Measurements from ENCODE around the gene SCARB1. TPM values are rescaled to one million over a fixed set of nuclear protein-coding genes. Genes with fewer than 3 reads are reported as not detected.

SCARB1 gene
- total RNA-seq, 1 donor from 2014 or later: 81.1 TPM

DNA sequence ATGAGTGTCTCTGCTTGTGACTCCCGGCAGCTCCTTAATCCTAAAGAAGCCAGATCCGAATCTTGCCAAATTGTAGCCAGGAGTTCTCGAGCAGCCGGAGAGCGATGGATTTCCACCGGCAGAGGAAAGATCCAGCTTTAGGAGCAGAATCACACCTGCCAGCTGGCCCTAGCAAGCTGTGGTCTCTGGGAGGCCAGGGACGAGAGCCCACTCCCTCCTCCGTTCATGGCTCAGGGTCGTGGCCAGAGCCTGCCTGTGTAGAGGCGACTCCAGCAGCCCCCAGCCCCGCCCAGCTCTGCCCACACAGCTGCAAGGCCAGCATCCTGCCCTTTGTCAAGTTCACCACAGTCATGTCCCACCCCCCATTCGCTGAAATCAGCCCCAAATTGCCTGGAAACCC is 121.0 kb downstream of the SCARB1 start:
- H3K36me3 ChIP-seq: no peaks in the 10 kb centered on the region
- peak overlapping the region in 1 of 2 donors; percentile 50 for H3K27ac ChIP-seq
- peaks cover 10 to 12% of the 10 kb centered on the region in 2 donors for H3K4me1 ChIP-seq
- TF ChIP-seq, protein P1, sequence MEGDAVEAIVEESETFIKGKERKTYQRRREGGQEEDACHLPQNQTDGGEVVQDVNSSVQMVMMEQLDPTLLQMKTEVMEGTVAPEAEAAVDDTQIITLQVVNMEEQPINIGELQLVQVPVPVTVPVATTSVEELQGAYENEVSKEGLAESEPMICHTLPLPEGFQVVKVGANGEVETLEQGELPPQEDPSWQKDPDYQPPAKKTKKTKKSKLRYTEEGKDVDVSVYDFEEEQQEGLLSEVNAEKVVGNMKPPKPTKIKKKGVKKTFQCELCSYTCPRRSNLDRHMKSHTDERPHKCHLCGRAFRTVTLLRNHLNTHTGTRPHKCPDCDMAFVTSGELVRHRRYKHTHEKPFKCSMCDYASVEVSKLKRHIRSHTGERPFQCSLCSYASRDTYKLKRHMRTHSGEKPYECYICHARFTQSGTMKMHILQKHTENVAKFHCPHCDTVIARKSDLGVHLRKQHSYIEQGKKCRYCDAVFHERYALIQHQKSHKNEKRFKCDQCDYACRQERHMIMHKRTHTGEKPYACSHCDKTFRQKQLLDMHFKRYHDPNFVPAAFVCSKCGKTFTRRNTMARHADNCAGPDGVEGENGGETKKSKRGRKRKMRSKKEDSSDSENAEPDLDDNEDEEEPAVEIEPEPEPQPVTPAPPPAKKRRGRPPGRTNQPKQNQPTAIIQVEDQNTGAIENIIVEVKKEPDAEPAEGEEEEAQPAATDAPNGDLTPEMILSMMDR (IDR thresholded peaks at IDR 0.05): no peak
- no peaks in the 10 kb centered on the region for H3K27me3 ChIP-seq
- no peak for DNase-seq (ENCODE audit: low spot score in 2 of 2)
- intact Hi-C loops (cut with DNase I): no loop called here
- H3K9me3 ChIP-seq: no peaks in the 10 kb centered on the region
- H3K4me3 ChIP-seq: no peak overlapping the region

DNA sequence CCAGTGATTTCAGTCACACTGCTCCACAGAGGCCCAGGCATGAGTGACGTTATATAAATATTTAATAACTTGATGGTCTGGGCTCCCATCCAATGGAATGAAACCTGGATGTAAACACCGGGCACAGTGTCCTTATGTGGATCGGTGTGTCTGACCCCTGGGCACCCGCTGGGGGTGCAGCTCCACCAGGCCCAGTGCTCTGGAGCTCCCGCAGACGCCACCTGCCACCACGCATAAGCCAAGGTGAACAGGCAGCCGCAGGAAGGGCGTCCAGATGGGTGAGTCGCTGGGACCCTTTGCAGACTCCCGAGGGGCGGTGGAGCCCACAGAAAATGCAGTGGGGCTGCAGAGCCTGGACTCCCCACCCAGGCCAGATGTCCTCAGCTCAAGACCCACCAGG is 121.6 kb downstream of the SCARB1 start:
- intact Hi-C loops (cut with DNase I): no loop called here
- no peak overlapping the region for H3K27ac ChIP-seq
- peaks cover 10 to 12% of the 10 kb centered on the region in 2 donors for H3K4me1 ChIP-seq
- no peaks in the 10 kb centered on the region for H3K36me3 ChIP-seq
- no peak overlapping the region for H3K4me3 ChIP-seq
- H3K9me3 ChIP-seq: no peaks in the 10 kb centered on the region
- H3K27me3 ChIP-seq: no peaks in the 10 kb centered on the region
- TF ChIP-seq, protein P1 (IDR thresholded peaks at IDR 0.05): no peak
- no peak for DNase-seq (ENCODE audit: low spot score in 2 of 2)

DNA sequence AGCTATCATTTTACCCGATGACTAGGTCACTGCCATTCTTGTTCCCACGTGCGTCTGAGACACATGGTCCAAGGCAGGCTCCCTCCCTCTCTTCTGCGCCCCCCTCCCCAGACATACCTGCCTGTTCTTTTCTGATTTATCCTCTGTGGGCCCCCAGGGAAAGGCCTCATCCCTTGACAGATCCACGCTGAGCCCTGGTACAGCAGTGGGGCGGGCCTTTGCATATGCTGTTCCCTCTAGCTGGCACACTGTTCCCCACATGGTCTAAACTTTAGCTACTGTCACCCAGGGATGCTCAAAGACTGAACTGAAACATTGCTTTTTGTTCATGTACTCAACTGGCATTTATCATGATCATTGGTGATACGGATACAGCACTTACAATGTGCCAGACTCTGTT is 122.5 kb downstream of the SCARB1 start:
- no peak for DNase-seq (ENCODE audit: low spot score in 2 of 2)
- TF ChIP-seq, protein P1 (IDR thresholded peaks at IDR 0.05): no peak
- H3K9me3 ChIP-seq: no peaks in the 10 kb centered on the region
- intact Hi-C loops (cut with DNase I): no loop called here
- H3K36me3 ChIP-seq: no peaks in the 10 kb centered on the region
- H3K27ac ChIP-seq: no peak overlapping the region
- peaks cover 4 to 5% of the 10 kb centered on the region in 2 donors for H3K4me1 ChIP-seq
- H3K27me3 ChIP-seq: no peaks in the 10 kb centered on the region
- H3K4me3 ChIP-seq: no peak overlapping the region

DNA sequence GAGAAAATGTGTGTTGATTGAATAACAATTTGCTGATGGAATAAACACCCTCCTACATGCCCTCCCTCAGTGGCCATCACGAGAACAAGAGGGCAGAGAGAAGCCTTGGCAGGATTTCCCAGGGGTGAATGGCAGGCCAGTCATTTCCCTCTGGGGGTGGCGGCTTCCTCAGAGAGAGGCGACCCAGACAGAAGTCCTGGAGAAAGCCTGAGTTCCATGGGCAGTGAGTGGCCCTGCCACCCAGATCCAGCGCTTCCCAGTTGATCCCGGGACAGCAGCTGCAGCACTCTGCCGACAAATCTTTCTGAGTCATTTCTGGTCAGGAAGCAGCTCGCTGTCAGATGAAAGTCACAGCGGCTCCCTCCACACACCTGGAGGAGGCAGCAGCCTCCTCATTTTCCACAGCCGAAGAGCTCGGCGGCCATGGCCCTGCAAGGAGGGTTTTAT is 123.0 kb downstream of the SCARB1 start:
- Histone ChIP-seq H3K4me1 (peaks cover 2 to 3% of the 10 kb centered on the region in 2 donors), H3K4me3 (no peak overlapping the region), H3K9me3 (no peaks in the 10 kb centered on the region), H3K36me3 (no peaks in the 10 kb centered on the region), H3K27ac (no peak overlapping the region), H3K27me3 (no peaks in the 10 kb centered on the region)
- intact Hi-C loops (cut with DNase I): no loop called here
- DNase-seq (ENCODE audit: low spot score in 2 of 2): no peak
- TF ChIP-seq, protein P1 (IDR thresholded peaks at IDR 0.05): no peak

DNA sequence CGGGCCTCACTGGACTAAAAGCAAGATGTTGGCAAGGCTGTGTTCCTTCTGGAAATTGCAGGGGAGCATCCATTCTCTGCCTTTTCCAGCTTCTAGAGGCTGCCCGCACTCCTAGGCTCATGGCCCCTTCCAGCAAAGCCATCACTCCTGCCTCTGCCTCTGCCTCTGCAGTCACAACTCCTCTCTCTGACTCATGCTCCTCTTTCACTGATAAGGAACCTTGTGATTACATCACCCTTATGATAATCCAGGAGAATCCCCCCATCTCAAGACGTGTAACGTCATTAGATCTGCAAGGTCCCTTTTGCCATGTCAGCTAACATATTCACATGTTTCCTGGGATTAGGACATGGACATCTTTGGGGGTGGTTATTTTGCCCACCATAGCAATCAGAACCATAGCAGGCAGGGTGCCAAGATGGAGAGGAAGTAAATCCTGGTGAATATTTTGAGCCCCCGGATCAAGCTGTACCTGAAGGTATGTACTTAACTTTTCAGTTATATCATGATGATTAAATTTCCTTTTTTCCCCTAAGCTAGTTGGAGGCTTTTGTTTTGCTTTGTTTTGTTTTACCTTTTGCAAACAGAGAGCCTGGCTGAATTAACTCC is 123.6 kb downstream of the SCARB1 start:
- no peak overlapping the region for H3K4me3 ChIP-seq
- H3K4me1 ChIP-seq: peaks cover 0 to 2% of the 10 kb centered on the region in 2 donors
- no peaks in the 10 kb centered on the region for H3K27me3 ChIP-seq
- no peaks in the 10 kb centered on the region for H3K36me3 ChIP-seq
- H3K9me3 ChIP-seq: no peaks in the 10 kb centered on the region
- intact Hi-C loops (cut with DNase I): no loop called here
- no peak for DNase-seq (ENCODE audit: low spot score in 2 of 2)
- TF ChIP-seq, protein P1 (IDR thresholded peaks at IDR 0.05): no peak
- H3K27ac ChIP-seq: no peak overlapping the region
